ENCODE data around the gene THUMPD1. TPM values are rescaled to one million over a fixed set of nuclear protein-coding genes. Genes with fewer than 3 reads are reported as not detected.

THUMPD1 gene
- total RNA-seq, 1 donor: 74.7 TPM

- TF ChIP-seq, protein P1, sequence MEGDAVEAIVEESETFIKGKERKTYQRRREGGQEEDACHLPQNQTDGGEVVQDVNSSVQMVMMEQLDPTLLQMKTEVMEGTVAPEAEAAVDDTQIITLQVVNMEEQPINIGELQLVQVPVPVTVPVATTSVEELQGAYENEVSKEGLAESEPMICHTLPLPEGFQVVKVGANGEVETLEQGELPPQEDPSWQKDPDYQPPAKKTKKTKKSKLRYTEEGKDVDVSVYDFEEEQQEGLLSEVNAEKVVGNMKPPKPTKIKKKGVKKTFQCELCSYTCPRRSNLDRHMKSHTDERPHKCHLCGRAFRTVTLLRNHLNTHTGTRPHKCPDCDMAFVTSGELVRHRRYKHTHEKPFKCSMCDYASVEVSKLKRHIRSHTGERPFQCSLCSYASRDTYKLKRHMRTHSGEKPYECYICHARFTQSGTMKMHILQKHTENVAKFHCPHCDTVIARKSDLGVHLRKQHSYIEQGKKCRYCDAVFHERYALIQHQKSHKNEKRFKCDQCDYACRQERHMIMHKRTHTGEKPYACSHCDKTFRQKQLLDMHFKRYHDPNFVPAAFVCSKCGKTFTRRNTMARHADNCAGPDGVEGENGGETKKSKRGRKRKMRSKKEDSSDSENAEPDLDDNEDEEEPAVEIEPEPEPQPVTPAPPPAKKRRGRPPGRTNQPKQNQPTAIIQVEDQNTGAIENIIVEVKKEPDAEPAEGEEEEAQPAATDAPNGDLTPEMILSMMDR (IDR thresholded peaks at IDR 0.05; ENCODE audit: insufficient read depth, low read depth, low read length): no peak
- H3K4me3 ChIP-seq (ENCODE audit: low read depth, low read length): no peak overlapping the region
- DNase-seq (ENCODE audit: low read depth): no peak
Measured at GRCh38 chr16:20750558-20750957, 8.9 kb upstream of the THUMPD1 start.

DNA sequence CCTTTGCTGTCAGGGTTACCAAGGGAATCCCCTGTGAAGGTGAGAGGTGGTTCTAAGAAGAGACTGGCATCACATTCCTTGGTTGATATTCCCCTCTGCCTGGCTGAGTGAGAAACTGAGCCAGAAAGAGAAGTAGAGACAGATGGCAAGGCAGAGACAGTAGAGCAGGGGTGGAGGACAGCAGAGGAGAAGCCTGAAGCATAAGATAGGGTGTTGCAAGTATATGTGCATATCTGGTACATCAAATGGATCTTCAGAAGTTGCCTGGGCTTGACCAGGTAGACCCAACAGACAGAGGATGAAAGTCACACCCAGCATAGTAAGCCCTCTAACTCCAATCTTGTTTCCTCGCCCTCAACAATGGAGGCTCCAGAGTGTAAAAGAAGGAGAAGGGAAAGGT is 7.9 kb upstream of the THUMPD1 start:
- TF ChIP-seq, protein P1 (IDR thresholded peaks at IDR 0.05; ENCODE audit: insufficient read depth, low read depth, low read length): no peak
- H3K4me3 ChIP-seq (ENCODE audit: low read depth, low read length): no peak overlapping the region
- no peak for DNase-seq (ENCODE audit: low read depth)

- TF ChIP-seq, protein P1 (IDR thresholded peaks at IDR 0.05; ENCODE audit: insufficient read depth, low read depth, low read length): no peak
- no peak for DNase-seq (ENCODE audit: low read depth)
- H3K4me3 ChIP-seq (ENCODE audit: low read depth, low read length): no peak overlapping the region
Measured at GRCh38 chr16:20747030-20747816, 5.6 kb upstream of the THUMPD1 start.

GRCh38 chr16:20746461-20746860 is 4.8 kb upstream of the THUMPD1 start:
- TF ChIP-seq, protein P1 (IDR thresholded peaks at IDR 0.05; ENCODE audit: insufficient read depth, low read depth, low read length): no peak

GRCh38 chr16:20744922-20745440 is 3.4 kb upstream of the THUMPD1 start:
- no peak overlapping the region for H3K4me3 ChIP-seq (ENCODE audit: low read depth, low read length)
- TF ChIP-seq, protein P1 (IDR thresholded peaks at IDR 0.05; ENCODE audit: insufficient read depth, low read depth, low read length): no peak
- DNase-seq (ENCODE audit: low read depth): no peak

More at GRCh38 chr16:20746461-20746860, 4.8 kb upstream of the THUMPD1 start:
- H3K4me3 ChIP-seq (ENCODE audit: low read depth, low read length): no peak overlapping the region
- no peak for DNase-seq (ENCODE audit: low read depth)

- H3K4me3 ChIP-seq (ENCODE audit: low read depth, low read length): no peak overlapping the region
- DNase-seq (ENCODE audit: low read depth): no peak
- TF ChIP-seq, protein P1 (IDR thresholded peaks at IDR 0.05; ENCODE audit: insufficient read depth, low read depth, low read length): no peak
Measured at GRCh38 chr16:20743591-20743990, 2.0 kb upstream of the THUMPD1 start.
